LNCaP clone FGC (cell line): ENCODE results near the gene OR52H1.

Experiments used
- DNase-seq: peaks from one replicate; pipeline ENCODE4 v3.0.0-alpha.2; 2011; ENCODE audit warnings: low read depth
- H3K4me3 ChIP-seq: 2 replicates; pipeline ENCODE4 v1.5.1; 2011; ENCODE audit warnings: mild to moderate bottlenecking, low read depth, low read length, control low read depth
- TF ChIP-seq, protein P1 (sequence below): IDR thresholded peaks from 2 replicates; pipeline ENCODE4 v1.5.1; 2012; ENCODE audit warnings: mild to moderate bottlenecking; ENCODE audit not compliant: control insufficient read depth, insufficient read depth; ENCODE audit errors: extremely low read depth

The OR52H1 gene

DNA sequence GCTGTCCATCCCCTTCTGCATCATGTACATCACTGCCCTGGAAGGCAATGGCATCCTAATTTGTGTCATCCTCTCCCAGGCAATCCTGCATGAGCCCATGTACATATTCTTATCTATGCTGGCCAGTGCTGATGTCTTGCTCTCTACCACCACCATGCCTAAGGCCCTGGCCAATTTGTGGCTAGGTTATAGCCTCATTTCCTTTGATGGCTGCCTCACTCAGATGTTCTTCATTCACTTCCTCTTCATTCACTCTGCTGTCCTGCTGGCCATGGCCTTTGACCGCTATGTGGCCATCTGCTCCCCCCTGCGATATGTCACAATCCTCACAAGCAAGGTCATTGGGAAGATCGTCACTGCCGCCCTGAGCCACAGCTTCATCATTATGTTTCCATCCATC is 32.7 kb upstream of the OR52H1 start:
- TF ChIP-seq, protein P1, sequence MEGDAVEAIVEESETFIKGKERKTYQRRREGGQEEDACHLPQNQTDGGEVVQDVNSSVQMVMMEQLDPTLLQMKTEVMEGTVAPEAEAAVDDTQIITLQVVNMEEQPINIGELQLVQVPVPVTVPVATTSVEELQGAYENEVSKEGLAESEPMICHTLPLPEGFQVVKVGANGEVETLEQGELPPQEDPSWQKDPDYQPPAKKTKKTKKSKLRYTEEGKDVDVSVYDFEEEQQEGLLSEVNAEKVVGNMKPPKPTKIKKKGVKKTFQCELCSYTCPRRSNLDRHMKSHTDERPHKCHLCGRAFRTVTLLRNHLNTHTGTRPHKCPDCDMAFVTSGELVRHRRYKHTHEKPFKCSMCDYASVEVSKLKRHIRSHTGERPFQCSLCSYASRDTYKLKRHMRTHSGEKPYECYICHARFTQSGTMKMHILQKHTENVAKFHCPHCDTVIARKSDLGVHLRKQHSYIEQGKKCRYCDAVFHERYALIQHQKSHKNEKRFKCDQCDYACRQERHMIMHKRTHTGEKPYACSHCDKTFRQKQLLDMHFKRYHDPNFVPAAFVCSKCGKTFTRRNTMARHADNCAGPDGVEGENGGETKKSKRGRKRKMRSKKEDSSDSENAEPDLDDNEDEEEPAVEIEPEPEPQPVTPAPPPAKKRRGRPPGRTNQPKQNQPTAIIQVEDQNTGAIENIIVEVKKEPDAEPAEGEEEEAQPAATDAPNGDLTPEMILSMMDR, result no peak
- DNase-seq, result no peak
- no peak overlapping the region for H3K4me3 ChIP-seq

- no peak within 1 kb of the TSS for H3K4me3 ChIP-seq
- TF ChIP-seq, protein P1, result no peak
- no peak for DNase-seq
Measured at GRCh38 chr11:5580577-5580976, 32.2 kb upstream of the OR52H1 start, which contains the start of gene OR52B6. TSS of gene OR52B6 (plus strand) at chr11:5580877. CDS start at chr11:5580877, 0 bp downstream.

DNA sequence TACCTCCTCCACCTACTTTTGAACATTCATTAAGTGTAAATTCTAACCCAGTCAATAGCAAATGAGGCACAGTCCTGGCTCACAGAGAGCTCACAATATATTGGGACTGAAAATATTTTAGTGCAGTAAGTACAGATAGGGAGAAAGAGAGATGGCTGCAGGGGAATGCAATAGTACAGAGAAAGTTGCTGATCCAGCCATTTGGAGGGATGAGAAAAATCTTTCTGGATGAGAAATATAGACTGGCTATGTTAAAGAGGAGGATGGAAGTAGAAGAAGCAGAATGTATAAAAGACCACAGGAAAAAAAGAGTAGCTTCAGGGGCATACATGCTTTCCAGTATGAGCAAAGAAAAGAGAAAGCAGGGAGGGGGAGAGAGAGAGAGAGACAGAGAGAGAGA is 28.8 kb upstream of the OR52H1 start:
- no peak overlapping the region for H3K4me3 ChIP-seq
- no peak for DNase-seq
- TF ChIP-seq, protein P1, result no peak

GRCh38 chr11:5575152-5575551 is 26.8 kb upstream of the OR52H1 start:
- TF ChIP-seq, protein P1, result no peak

GRCh38 chr11:5574654-5575053 is 26.3 kb upstream of the OR52H1 start:
- no peak overlapping the region for H3K4me3 ChIP-seq
- TF ChIP-seq, protein P1, result no peak
- no peak for DNase-seq

More at GRCh38 chr11:5575152-5575551, 26.8 kb upstream of the OR52H1 start:
- no peak overlapping the region for H3K4me3 ChIP-seq
- DNase-seq, result no peak

DNA sequence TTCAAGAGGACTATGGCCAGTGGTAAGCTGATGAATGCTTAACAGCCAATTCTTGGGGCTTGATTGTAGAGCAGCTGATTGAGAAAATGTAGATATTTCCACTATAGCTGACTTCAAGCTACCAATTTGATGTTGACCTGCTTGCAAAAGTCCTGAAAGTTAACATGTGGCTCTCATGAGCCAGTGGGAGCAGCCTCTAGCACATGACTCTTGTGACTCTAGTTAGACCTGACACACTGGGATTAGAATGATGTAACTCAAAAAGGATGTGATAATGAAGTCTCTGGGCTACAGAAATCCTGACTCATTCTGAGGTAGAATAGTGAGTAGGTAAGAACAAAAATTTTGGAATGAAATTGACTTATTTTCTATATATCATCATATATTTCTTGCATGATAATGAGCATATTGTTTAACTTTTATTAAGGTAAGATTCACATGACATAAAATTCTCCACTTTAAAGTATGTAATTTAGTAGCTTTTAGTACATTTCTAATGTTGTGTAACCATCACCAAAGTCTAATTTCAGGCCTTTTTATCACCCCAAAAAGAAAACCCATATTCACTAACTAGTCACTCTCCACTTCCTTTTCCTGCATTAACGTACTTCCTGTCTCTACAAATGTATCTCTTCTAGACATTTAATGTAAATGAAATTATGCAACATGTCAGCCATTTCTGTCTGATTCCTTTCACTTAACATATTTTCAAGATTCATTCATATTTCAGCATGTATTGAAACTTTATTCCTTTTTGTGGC is 16.1 kb upstream of the OR52H1 start:
- H3K4me3 ChIP-seq, result no peak overlapping the region
- TF ChIP-seq, protein P1, result no peak
- no peak for DNase-seq

GRCh38 chr11:5557751-5558150 is 9.4 kb upstream of the OR52H1 start:
- H3K4me3 ChIP-seq, result no peak overlapping the region
- TF ChIP-seq, protein P1, result no peak
- no peak for DNase-seq
